A172 (cell line): ENCODE results near the gene CCDC154. TPM values are rescaled to one million over a fixed set of nuclear protein-coding genes. Genes with fewer than 3 reads are reported as not detected.
"Not testable (repeated sequence)": the region's sequence is repeated elsewhere in the genome, so short reads cannot be mapped to it uniquely, and the experiment has no call there.

Source experiments
- DNase-seq: peaks from one replicate; pipeline ENCODE4 v3.0.0-alpha.2; 2015; ENCODE audit warnings: low spot score
- total RNA-seq: library from RNA; depleted of rRNA; stranded (reverse); fragments of >200 nt; shearing (Covaris generic); gene quantifications from 2 replicates; pipeline ENCODE4 v1.2.3, GENCODE V29; 2014

CCDC154 gene
- total RNA-seq, 1 experiment from 2014 or later: 0.03 TPM

DNA sequence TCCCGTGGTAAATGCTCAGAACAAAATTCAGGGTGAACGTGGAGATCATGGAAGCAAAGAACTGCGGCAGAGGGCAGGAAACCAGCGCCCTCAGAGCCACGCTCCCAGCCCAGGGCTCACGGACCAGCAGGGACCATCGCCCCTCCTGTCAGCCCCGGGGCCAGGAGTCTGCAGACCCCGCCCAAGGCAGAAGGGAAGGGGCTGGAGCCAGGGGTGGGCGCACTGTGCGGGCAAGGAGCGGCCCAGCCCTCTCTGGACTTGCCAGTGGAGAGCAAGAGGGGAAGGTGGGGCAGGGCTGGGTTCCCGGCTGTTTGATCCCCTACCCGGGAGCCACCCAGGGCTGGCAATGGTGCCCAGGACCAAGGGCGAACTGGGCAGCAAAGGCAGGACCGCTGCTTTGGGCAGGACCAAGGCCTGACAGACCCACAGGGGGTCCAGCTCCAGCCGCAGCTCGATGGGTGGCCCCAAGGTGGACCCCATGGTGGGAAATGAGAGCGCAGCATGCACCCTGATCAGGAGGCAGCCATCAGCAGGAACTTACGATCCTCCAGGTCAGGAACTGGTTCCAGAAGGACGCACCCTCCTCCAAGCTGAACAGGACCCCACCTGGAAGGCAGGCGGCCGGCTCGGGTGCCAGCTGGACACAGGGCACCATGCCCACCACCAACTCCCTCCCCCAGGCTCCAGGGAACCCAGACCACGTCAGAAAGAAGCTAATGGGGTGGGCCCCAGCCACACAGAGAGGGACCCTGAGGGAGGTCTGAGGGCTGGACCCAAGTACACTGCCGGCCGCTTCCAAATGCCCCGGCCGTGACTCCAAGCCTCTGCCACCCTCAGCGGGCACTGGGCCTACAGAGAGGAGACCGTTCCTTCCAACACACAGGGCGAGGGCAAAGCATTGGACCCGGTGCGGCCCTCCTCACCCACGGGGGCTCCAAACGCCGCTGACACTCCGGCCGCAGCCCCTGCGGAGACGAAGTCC lies 11.1 kb upstream of the CCDC154 start:
- no peak for DNase-seq

GRCh38 chr16:1454561-1454960 lies 10.2 kb upstream of the CCDC154 start:
- no peak for DNase-seq

GRCh38 chr16:1453316-1453715 lies 9.0 kb upstream of the CCDC154 start:
- no peak for DNase-seq

DNA sequence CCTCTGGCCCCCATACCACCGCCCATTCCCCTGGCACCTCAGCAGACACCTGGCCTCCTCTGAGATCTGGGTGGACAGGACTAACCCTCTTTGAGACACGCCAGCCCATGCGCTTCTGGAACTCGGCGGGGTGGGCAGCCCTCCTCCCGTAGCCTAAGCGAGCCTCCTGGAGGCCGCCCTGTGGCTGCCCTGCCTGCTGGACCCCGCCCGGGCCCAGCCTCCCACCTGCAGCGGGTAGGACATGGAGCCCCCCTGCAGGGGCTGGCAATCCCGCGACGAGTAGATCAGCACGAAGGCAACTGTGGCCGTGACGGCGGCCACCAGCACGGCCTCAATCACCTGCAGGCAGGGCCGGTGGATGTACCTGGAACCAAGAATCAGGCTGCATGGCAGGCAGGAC lies 8.2 kb upstream of the CCDC154 start:
- DNase-seq: no peak

DNA sequence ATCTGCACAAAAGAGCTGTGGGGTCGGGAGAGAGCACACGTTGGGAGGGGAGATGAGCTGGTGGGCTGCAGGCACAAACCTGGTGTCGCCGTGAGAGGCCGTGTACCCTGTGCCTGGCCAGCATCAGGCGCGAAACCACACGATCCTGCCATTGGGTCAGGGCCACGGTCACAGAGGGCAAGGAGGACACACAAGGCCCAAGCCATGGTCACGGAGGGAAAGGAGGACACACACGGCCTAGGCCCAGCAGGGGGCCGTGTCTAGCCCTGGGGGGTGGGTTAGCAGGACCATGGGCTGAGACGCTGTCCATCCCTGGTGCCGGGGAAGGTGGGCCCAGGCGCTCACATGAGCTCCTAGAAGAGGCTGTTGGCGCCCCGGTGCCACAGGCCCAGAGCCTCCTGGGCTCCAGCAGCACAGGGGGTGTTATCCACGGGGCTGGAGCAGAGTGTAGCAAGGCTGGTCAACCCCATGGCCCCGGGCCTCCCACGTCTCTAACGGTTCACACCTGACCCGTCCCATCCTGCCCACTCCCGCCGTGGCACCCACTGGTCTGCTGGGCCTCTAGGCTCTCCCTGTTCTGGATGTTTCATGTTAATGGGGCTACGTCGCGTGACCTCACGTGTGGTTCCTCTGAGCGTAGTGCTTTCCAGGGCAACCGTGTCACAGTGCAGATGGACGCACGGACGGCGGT lies 7.5 kb upstream of the CCDC154 start:
- no peak for DNase-seq

DNA sequence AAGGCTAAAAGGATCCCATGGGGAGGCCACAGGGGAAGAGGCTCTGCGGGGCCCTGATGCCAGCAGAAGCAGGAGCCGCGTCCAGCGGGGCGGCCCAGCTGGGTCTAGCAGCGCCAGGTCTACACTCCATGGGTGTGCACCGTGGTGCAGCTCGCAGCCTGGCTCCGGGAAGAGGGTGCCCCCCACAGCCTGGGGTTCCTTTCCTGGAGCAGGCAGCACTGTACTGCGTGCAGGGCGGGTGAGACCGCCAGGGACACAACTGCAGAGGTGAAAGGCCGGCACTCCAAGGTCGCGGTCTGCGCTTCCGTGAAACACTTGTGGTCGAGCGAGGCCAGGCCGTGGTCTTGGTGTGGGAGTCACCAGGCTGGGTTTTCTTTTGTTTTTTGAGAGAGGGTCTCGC lies 6.5 kb upstream of the CCDC154 start:
- no peak for DNase-seq

- DNase-seq: no peak
Observed at GRCh38 chr16:1450218-1450617, 5.9 kb upstream of the CCDC154 start.

DNA sequence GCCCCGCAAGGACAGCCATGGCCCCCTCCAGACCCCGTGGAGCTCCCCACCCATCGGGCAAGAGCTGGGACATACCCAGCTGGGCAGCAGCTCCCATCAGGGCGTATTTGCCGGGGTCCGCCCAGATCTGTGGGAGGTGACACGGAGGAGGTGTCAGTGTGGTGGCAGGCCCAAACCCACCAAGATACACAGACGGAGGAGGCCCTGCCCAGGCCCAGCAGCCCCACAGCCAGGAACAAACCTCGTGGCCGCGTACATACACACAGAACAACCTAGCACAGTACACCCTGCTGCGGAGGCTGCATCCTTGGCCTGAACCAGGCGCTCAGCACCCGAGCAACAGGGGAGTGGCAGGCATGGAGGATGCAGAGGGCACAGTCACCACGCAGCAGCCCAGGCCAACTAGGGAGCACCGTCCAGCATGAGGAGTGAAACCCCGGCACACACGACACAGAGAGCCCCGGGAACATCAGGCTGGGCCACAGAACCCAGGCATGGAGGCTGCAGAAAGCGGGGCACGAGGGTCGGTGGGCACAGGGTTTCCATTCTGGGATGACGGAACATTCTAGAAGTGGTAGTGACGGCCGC lies 4.9 kb upstream of the CCDC154 start:
- DNase-seq: no peak

- DNase-seq: no peak
Observed at GRCh38 chr16:1448536-1449116, 4.3 kb upstream of the CCDC154 start.

DNA sequence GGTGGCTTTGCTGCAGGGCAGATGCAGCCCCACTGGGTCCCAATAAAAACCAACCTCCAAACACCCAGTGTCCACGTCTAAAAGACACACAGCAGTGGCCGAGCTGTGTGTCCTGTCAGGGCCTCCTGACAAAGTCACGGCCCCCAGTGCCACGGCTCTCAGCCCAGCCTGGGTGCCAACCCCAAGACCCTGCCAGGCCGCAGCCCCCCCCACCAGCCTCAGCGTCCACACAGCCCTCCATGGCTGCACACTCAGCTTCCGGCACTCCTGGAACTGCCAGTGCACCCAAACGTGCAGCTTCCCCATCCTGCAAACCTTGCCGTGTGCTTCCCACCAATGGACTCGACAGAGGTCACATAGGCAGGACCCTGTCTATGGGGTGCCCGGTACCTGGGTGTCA lies 3.6 kb upstream of the CCDC154 start:
- DNase-seq: no peak

- DNase-seq: no peak
Observed at GRCh38 chr16:1446296-1447080, 2.1 kb upstream of the CCDC154 start.

DNA sequence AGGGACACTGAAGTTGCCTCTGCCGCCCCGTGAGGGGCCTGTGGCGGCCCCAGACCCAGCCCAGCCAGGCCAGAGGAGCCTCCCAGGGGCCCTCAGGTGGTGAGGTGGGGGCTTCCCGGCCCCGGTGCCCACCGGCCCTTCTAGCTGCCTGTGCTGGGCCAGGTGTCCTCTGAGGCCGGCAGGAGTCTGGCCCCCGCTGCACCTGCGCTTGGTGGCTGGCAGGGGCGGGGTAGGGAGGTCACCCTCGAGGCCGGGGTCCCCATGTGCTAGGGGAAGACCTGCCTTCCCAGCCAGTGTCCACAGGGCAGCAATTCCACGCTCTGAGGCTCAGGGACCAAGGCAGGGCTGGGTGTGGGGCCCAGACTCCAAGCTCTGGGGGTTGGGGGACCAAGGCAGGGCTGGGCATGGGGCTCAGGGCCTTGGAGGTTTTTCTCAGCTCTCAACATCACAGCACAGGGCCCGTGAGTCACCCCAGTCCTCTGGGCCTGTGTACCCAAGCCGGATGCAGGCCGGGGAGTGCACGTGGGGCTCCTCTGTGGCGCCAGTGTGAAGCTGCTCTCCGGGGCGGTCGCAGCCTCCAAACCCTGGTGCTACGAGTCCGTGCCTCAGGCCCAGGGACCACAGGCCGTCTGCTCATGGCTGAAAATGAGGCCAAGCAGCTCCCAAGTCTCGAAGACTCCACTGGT lies 1.3 kb upstream of the CCDC154 start:
- no peak for DNase-seq

DNA sequence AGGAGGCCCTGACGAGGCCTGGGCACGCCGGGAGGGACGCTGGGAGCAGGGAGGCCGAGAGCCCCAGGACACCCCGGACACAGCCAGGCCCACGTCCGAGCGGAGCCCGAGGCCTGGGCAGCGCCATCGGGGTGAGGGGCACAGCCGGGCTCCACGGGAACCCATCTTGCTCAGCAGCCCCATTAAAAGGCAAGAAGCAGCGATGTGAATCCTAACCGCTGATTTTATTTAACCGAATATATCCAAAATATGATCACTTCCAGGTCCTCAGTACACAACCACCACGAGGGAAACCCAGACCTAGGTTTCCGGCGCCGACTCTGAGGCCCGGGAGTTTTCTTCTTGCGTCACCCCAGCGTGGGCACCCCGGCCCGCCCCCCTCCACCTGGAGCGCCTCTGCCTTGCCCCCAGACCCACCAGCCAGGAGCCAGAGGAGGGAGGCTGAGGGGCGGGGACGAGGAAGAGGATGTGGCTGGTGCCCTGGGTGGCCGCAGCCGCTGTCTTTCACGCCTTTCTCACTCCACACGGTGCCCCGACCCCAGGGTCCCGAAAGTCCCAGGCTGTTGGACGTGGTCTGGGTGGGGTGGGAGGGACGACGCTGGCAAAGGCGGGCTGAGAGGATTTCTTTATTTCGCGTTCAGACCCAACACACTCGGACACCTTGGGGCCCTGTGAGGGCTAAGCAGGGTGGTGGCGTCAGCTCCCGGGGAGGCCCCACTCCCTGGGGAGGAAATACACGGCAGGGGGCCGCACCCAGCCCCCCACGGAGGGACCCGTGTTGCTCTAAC lies 568 bp upstream of the CCDC154 start:
- no peak for DNase-seq

DNA sequence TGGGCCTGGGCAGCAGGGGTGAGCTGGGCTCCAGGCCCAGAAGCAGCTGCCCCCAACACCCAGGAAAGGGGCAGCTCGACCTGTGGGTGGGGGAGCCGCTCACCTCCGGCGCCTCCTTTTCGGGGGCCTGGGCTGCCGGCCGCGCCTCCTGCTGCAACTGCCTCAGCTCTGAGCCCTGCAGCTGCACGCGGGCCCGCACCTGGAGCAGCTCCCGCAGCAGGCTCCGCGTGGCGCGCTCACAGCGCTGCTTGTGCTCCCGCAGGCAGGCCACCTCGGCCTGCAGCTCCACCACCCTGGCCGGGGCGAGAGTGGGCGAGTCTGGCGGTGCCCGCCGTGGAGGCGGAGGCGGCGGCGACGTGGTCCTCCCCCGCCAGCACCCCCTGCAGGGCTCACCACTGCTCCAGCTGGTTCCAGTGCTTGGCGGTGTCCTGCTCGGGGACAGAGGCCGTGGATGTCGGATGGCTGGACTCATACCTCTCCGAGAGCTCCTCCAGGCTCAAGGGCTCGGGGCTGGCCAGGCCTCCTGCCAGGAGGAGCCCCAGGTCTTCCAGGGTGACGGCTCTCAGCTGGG lies 868 bp downstream of the CCDC154 start:
- no peak for DNase-seq

DNA sequence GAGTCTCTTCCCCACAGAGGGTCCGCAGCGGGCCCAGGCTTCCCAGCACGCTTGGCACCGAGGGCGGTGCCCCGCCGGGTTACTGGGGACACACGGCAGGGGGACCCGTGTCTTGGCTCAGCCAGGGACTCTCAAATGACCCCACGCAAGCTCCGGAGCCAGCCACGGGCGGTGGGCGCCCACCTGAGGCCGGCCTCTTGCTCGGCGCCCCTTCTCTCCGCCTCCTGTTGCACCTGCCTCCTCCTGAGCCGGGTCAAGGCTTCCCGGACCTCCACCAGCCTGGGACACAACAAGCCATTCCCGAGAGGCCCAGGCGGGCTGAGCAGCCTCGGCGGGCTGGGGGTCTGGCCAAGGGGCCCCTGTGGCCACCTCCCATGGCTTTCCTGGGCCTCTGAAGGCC lies 1.7 kb downstream of the CCDC154 start:
- DNase-seq: no peak

DNA sequence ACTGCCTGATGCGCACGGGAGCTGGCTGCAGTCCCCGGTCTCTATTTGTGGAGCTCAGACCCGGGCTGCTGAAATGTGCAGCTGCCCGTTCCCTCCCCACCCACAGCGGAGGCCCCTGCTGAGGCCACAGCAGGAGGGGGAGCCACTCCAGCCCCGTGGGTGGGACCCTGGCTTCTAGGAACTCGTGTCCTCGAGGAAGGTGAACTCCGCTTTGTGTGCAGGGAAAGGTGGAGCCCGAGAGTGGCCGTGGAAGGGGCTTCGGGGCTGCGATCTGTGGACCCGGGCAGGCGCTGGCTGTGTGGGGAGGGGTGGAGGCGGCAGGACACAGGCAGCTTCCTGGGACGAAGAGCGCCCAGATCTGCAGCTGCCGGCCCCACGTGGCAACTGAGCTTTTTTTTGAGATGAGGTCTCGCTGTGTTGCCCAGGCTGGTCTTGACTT lies 2.9 kb downstream of the CCDC154 start:
- DNase-seq: no peak

GRCh38 chr16:1439699-1440074 lies 4.7 kb downstream of the CCDC154 start:
- not testable (repeated sequence) for DNase-seq

- DNase-seq: no peak
Observed at GRCh38 chr16:1439058-1439698, 5.2 kb downstream of the CCDC154 start.
